ENCODE results near the gene DAPK1.

DAPK1 gene

GRCh38 chr9:87675906-87676515, 178.3 kb downstream of the DAPK1 start:
- TF ChIP-seq CTCF (IDR thresholded peaks at IDR 0.05): no peak
- no peak for DNase-seq
- Histone ChIP-seq H3K27me3 (no peaks in the 10 kb centered on the region), H3K27ac (no peak overlapping the region), H3K4me1 (no peaks in the 10 kb centered on the region), H3K9me3 (no peaks in the 10 kb centered on the region), H3K4me3 (no peak overlapping the region), H3K36me3 (no peaks in the 10 kb centered on the region)
- intact Hi-C loops (cut with DNase I; ENCODE audit: low total_unique reads): no loop called here

- TF ChIP-seq CTCF (IDR thresholded peaks at IDR 0.05): no peak
- H3K4me3 ChIP-seq: no peak overlapping the region
- H3K27me3 ChIP-seq: no peaks in the 10 kb centered on the region
- no peaks in the 10 kb centered on the region for H3K4me1 ChIP-seq
- H3K36me3 ChIP-seq: no peaks in the 10 kb centered on the region
- no peaks in the 10 kb centered on the region for H3K9me3 ChIP-seq
- H3K27ac ChIP-seq: no peak overlapping the region
- DNase-seq: peak; percentile 73 to 76
- intact Hi-C loops (cut with DNase I; ENCODE audit: low total_unique reads): no loop called here
Measured at GRCh38 chr9:87676976-87677775, 179.5 kb downstream of the DAPK1 start.

GRCh38 chr9:87677776-87678587, 180.3 kb downstream of the DAPK1 start:
- Histone ChIP-seq H3K4me1 (no peaks in the 10 kb centered on the region), H3K9me3 (no peaks in the 10 kb centered on the region), H3K4me3 (no peak overlapping the region), H3K36me3 (no peaks in the 10 kb centered on the region), H3K27me3 (no peaks in the 10 kb centered on the region), H3K27ac (no peak overlapping the region)
- intact Hi-C loops (cut with DNase I; ENCODE audit: low total_unique reads): no loop called here
- DNase-seq: no peak
- no peak for TF ChIP-seq CTCF (IDR thresholded peaks at IDR 0.05)

GRCh38 chr9:87678650-87679355, 181.1 kb downstream of the DAPK1 start:
- intact Hi-C loops (cut with DNase I; ENCODE audit: low total_unique reads): no loop called here
- no peak overlapping the region for H3K27ac ChIP-seq

More at GRCh38 chr9:87678650-87679355, 181.1 kb downstream of the DAPK1 start:
- Histone ChIP-seq H3K4me1 (no peaks in the 10 kb centered on the region), H3K4me3 (no peak overlapping the region), H3K9me3 (no peaks in the 10 kb centered on the region), H3K36me3 (no peaks in the 10 kb centered on the region), H3K27me3 (no peaks in the 10 kb centered on the region)
- DNase-seq: peak; percentile 65 to 70
- TF ChIP-seq CTCF (IDR thresholded peaks at IDR 0.05): peak; percentile 71 to 79

Measured in tibial artery (tissue), 4 donors.